ENCODE data around the gene OR6S1.

DNA sequence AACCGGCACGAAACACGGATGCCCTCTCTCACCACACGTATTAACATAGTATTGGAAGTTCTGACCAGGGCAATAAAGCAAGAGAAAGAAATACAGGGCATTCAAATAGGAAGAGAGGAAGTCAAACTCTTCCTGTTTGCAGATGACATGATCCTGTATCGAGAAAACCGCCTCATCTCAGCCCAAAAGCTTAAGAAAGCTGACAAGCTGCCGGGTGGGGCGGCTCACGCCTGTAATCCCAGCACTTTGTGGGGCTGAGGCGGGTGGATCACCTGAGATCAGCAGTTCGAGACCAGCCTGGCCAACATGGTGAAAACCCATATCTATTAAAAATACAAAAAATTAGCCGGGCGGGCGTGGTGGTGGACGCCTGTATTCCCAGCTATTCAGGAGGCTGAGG is 17.7 kb downstream of the OR6S1 start:
- TF ChIP-seq, protein P1, sequence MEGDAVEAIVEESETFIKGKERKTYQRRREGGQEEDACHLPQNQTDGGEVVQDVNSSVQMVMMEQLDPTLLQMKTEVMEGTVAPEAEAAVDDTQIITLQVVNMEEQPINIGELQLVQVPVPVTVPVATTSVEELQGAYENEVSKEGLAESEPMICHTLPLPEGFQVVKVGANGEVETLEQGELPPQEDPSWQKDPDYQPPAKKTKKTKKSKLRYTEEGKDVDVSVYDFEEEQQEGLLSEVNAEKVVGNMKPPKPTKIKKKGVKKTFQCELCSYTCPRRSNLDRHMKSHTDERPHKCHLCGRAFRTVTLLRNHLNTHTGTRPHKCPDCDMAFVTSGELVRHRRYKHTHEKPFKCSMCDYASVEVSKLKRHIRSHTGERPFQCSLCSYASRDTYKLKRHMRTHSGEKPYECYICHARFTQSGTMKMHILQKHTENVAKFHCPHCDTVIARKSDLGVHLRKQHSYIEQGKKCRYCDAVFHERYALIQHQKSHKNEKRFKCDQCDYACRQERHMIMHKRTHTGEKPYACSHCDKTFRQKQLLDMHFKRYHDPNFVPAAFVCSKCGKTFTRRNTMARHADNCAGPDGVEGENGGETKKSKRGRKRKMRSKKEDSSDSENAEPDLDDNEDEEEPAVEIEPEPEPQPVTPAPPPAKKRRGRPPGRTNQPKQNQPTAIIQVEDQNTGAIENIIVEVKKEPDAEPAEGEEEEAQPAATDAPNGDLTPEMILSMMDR (IDR thresholded peaks at IDR 0.05), result no peak
- no peak for TF ChIP-seq ZFX (IDR thresholded peaks at IDR 0.05; ENCODE audit: borderline replicate concordance)

Data from 22Rv1 (cell line).